T-helper 22 cell (primary cell): ENCODE measurements around the gene PJA2.

Experiments used
- DNase-seq: peaks from one replicate; pipeline ENCODE4 v3.0.0-alpha.2; 2020; ENCODE audit warnings: low read depth

PJA2 gene

DNA sequence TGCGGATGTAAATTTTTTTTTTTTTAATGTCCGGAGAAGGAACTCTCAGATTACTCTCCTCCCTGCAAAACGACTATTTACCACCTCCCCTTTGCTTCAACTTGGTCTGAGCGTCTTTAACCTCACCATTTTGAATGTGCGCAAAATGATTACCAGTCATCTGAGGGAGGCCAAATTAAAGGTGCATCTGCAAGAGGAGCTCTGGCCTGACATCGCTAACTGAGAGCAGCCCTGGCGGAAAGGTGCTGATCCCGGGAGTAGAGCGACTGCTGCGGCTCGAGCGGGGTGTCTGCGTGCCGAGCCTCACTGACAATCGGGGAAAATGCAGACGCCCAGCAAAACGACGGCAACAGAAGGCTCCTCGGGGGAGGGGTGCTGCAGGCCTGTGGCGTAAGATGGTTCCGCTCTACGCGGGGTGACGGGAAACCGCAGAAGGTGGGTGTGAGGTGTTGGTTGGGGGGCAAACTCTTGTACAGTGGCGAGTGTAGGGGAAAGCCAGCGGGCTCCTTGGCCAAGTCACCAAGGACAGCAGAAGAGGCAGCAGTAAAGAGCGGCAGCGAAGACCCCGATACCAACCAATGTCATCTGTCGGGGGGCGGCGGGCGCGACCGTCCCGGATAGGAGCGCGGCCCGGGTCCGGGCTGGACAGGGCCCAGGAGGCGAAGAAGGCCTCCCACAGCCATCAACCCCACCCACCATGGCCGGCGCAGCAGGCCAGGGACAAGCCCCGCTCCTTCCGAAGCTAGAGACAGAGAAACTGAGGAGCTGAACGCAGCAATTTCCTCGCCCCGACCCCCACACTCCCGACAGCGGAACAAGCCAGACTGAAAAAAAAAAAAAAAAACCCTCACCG, 557 bp downstream of the PJA2 start:
- peak; percentile 75 for DNase-seq

- DNase-seq, result no peak
These were observed 1.9 kb downstream of the PJA2 start for GRCh38 chr5:109407913-109408312.

DNA sequence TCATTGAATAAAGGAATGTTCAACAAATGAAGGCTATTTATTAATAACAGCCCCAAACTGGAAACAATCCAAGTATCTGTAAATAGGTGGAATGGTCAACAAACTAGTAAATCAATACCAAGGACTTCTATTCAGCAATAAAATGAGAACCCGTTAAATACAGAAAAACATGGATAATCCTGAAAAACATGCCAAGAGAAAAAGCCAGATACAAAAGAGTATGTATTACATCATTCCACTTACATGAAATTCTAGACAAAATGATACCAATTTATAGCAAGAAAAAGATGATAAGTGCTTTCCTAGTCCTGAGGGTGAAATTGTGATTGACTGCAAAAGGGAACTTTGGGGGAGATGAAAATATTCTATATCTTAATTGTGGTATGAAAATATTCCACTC, 3.1 kb downstream of the PJA2 start:
- DNase-seq, result no peak

GRCh38 chr5:109404428-109404960, 5.3 kb downstream of the PJA2 start:
- DNase-seq, result no peak

- no peak for DNase-seq
These were observed 6.3 kb downstream of the PJA2 start for GRCh38 chr5:109403469-109403868.

GRCh38 chr5:109399092-109399759, 10.5 kb downstream of the PJA2 start:
- DNase-seq, result no peak

DNA sequence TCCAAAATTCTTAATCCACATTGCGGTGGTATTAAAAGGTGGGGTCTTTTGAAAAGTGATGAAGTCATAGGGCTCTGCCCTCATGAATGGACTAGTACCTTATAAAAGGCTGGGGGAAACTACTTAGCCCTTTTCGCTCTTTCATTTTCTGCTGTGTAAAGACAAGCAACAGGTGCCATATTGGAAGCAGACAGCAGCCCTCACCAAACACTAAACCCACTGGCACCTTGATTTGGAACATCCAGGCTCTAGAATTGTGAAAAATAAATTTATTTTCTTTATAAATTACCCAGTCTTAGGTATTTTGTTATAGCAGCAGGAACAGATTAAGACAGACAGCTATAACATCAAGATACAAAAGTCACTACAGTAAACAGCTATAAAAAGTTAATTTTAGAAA, 12.8 kb downstream of the PJA2 start:
- no peak for DNase-seq

DNA sequence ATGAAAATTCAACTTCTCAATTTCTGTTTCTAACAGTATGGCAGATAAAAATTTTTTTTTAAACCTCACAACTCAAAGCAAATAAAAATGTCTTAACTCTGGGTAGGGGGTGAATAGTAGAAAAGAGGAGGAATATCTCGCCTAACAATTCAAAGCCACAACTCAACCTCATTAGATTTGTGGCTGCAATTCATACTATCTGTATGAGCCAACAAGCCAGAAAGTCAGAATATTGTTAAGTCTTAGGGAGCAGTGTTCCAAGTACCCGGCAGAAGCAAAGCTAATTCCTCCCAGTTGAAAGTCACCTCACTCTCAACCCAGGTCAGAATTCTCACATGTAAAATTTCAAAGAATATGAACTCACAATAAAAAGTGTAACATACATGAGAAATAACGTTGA, 15.0 kb downstream of the PJA2 start:
- DNase-seq, result no peak

GRCh38 chr5:109390188-109390587, 19.6 kb downstream of the PJA2 start:
- DNase-seq, result no peak

GRCh38 chr5:109388407-109388806, 21.4 kb downstream of the PJA2 start:
- no peak for DNase-seq

DNA sequence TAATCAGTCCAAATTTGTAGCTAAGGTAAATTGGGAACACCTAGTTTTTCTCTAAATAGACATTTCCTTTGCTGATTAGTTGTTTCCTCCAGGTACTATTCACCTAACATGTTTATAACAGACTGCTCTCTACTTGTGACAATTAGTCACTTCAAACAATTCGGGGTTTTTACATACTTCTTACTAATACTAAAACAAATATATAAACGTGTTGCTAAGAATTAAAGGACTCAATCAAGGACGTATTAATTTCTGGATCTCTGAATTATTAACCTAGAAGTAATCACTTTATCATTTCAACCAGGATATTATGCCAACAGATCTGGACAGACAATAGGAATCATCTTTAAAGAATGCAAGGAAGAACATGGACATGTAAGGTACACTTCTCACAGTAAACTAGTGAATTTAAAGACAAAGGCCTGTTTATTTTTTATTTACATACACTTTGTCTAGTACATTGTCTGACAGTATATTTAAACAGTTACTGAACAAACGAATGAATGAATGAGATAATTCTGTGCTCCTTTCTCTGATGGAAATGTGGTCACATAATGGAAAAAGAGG, 22.3 kb downstream of the PJA2 start:
- DNase-seq, result no peak

DNA sequence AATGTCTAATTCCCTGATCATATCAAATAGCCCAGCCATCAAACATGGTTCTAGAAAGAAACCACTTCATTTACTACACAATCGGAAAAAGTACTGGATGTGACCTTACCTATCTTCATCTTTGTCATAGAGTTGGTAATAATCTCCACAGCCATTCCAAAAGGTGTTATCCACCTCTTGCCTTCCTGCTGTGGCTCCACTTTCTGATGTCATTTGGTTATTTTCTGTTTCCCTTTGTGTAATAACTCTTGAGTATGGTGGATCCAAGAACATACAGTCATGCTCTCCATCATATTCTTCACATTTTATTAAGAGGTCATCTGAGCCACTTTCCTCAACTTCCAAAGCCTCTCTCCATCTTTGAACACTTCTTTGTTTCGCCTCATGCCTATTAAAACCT, 31.7 kb downstream of the PJA2 start:
- DNase-seq, result no peak

GRCh38 chr5:109374625-109375024, 35.1 kb downstream of the PJA2 start:
- DNase-seq, result no peak

DNA sequence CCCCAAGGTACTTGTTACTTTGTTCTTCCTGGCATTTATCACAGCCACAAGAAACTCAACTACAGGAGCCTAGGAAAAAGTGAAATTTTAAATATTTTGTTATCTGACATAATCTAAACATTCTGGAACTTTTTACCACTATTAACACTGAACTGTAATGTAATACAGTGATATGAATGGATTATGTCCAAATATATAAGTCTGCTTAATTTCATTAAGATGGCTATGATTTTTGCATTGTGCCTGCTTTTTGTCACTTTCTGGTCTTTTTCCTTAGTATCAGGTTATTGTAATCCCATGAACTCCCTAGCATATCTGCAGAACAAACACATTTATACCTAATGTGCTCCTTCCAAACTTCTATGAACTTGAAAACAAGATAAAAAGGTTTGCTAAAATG, 35.8 kb downstream of the PJA2 start:
- DNase-seq, result no peak

- no peak for DNase-seq
These were observed 39.4 kb downstream of the PJA2 start for GRCh38 chr5:109370343-109370742.

DNA sequence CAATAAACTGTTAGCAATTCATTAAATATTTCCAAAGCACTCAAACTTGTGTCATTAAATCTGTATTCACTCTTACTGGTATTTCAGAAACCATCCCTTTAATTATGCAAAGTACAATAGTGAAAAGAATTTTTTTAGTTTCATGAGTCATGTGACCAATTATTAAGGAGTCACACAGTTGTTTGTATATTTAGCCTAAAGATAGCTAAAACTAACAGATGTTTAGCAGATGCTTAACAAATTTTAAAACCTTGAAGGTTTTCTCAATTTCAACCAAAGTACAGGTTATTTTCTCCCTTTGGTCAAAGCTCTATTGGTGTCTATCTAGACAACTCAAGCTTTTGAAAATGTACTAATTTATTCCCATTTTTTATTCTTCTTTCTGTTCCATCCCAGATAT, 44.1 kb downstream of the PJA2 start:
- no peak for DNase-seq

- no peak for DNase-seq
These were observed 44.8 kb downstream of the PJA2 start for GRCh38 chr5:109364977-109365376.

- DNase-seq, result no peak
These were observed 50.1 kb downstream of the PJA2 start for GRCh38 chr5:109359642-109360041.

GRCh38 chr5:109357807-109358206, 52.0 kb downstream of the PJA2 start:
- DNase-seq, result no peak

DNA sequence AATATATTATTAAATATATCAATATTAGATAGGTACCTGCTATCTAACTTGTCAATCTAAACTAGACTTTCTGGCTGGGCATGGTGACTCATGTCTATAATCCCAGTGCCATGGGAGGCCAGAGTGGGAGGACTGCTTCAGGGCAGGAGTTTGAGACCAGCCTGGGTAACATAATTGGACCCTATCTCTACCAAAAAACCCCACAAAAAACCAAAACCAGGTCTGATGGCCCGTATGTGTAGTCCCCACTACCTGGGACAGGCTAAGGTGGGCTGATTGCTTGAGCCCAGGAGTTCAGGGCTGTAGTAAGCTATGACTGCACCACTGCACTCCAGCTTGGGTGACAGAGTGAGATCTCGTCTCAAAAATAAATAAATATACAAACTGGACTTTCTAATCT, 55.0 kb downstream of the PJA2 start:
- DNase-seq, result no peak

DNA sequence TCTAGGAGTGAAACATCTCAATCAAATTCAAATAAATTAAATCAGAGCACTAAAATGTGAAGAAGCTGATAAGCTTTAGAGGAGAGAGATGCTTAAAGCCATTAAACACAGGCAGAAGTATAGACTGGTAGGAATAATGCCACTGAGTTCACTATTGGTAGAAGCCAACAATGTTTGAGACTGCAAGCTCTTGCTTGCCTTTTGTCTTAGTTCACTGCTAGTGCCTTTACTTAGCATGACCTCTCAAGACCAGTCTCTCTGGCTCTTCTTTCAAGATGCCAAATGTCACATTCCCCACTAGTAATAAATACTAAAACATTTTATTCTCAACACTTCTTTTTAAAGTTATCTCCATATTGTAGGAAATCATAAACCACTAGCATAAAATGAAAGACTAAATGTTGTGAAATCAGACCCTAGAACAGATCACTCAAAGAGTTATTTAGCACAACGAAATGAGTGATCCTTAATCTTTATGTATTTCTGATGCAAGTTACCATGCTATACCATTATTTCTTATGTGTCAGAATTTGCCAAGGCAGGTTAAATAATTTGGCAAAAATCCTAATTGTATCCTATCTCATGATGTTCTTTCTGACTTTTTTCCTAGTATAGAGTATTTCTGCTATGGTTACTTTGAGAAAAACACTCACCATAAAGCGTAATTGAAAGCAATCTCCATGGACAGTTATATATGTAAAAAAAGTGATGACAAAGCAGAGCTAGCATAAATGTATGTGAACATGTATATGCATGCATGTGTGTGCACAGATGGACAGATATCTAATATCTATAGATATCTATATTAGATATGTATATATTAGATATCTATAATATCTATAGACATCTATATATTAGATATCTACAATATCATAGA, 57.5 kb downstream of the PJA2 start:
- DNase-seq, result no peak
